ENCODE data around the gene LRIT3.

DNA sequence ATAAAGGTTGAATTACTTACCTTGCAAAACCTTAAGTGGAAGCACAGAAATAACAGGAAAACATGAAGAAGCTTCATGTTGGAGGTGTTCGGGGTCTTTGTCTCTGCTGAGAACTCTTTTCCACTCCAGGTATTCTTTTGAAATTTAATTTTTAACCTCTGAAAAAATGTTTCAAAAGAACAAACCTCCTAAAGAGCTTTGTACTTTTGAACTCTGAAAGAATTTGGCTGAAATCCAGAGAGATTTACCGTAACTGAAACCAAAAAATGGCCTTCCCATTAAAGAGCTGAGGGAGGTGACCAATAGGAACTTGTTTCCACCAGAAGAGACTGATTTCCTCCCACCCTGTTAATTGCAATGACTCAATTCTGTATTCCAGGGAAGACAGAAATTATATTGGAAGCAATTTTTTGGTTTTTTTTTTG is 46.0 kb upstream of the LRIT3 start, which contains the start of gene CFI:
- TF ChIP-seq RARB (CRISPR knock-in tag; IDR thresholded peaks at IDR 0.05) (no peak), TOX (CRISPR knock-in tag; IDR thresholded peaks at IDR 0.05; ENCODE audit: borderline replicate concordance) (no peak), PATZ1 (CRISPR knock-in tag; IDR thresholded peaks at IDR 0.05; ENCODE audit: borderline replicate concordance) (no peak), ZNF70 (CRISPR knock-in tag; IDR thresholded peaks at IDR 0.05) (no peak), ZC3H10 (CRISPR knock-in tag; IDR thresholded peaks at IDR 0.05) (no peak), ARNTL (CRISPR knock-in tag; IDR thresholded peaks at IDR 0.05; ENCODE audit: borderline replicate concordance, low read depth) (no peak), CREB5 (CRISPR knock-in tag; IDR thresholded peaks at IDR 0.05; ENCODE audit: low read depth) (no peak), ZNF8 (CRISPR knock-in tag; IDR thresholded peaks at IDR 0.05) (no peak)

Data from SK-N-SH treated with all-trans-retinoic acid at 6 μM for 48 hours (cell line).